Colonic mucosa (tissue), 4 donors: ENCODE data around the gene LRRC18. TPM values are rescaled to one million over a fixed set of nuclear protein-coding genes. Genes with fewer than 3 reads are reported as not detected.

Experiments used
- DNase-seq: peaks from one replicate; pipeline ENCODE4 v3.0.0-alpha.2; 2020
- H3K27ac ChIP-seq: fragments of 200-600 bp; one replicate; pipeline ENCODE4 v1.8.0; 2021
- H3K27me3 ChIP-seq: fragments of 200-600 bp; one replicate; pipeline ENCODE4 v1.8.0; 2021
- H3K36me3 ChIP-seq: fragments of 200-600 bp; one replicate; pipeline ENCODE4 v1.8.0; 2021
- H3K4me1 ChIP-seq: fragments of 200-600 bp; one replicate; pipeline ENCODE4 v1.8.0; 2021; ENCODE audit warnings: mild to moderate bottlenecking
- H3K4me3 ChIP-seq: fragments of 200-600 bp; one replicate; pipeline ENCODE4 v1.8.0; 2021
- H3K9ac ChIP-seq, 2 donors: one replicate each; pipeline ENCODE4 v1.7.0; 2013; ENCODE audit warnings: control low read depth in 2 of 2, low read depth in 2 of 2, low read length in 2 of 2
- H3K9me3 ChIP-seq: fragments of 200-600 bp; one replicate; pipeline ENCODE4 v1.8.0; 2021
- CTCF ChIP-seq: fragments of 200-600 bp; IDR thresholded peaks from one replicate; pipeline ENCODE4 v1.8.0; 2022; ENCODE audit warnings: antibody characterized with exemption, mild to moderate bottlenecking
- intact Hi-C: fragments of 100-400 bp; cut with DNase I; formaldehyde crosslinking; loops from one replicate; pipeline ENCODE4 v1.14.1; 2022
- total RNA-seq, 2 donors: library from RNA; stranded (reverse); fragmentation: NEBNext Ultra II Directional in 1 of 2; extraction: Animal tissue kit (Norgen Biotek cat#: 25700) in 1 of 2; gene quantifications; one replicate each; pipeline ENCODE4 v1.2.1, GENCODE V29; 2021
- donor health status: healthy.
- donor health status: DM: no; HTN: no; CAD: no.
- donor health status: DM: no; HTN: no; CAD: no.

Gene LRRC18
- total RNA-seq, 2 donors from 2014 or later: not detected

GRCh38 chr10:48940958-48941357 lies 1.3 kb upstream of the LRRC18 start:
- H3K27me3 ChIP-seq: no peaks in the 10 kb centered on the region
- H3K27ac ChIP-seq: no peak overlapping the region
- H3K4me3 ChIP-seq: no peak overlapping the region
- H3K36me3 ChIP-seq: no peaks in the 10 kb centered on the region
- intact Hi-C loops: no loop called here
- H3K9ac ChIP-seq: no peak overlapping the region
- H3K9me3 ChIP-seq: no peaks in the 10 kb centered on the region
- TF ChIP-seq CTCF: no peak
- DNase-seq: no peak
- no peaks in the 10 kb centered on the region for H3K4me1 ChIP-seq

- no peaks in the 10 kb centered on the region for H3K36me3 ChIP-seq
- no peak for TF ChIP-seq CTCF
- no peak for DNase-seq
- intact Hi-C loops: no loop called here
- no peaks in the 10 kb centered on the region for H3K4me1 ChIP-seq
- no peak overlapping the region for H3K4me3 ChIP-seq
- no peaks in the 10 kb centered on the region for H3K27me3 ChIP-seq
- no peaks in the 10 kb centered on the region for H3K9me3 ChIP-seq
- no peak overlapping the region for H3K27ac ChIP-seq
- no peak overlapping the region for H3K9ac ChIP-seq
These were observed 732 bp upstream of the LRRC18 start for GRCh38 chr10:48940372-48940771.

- intact Hi-C loops: no loop called here
- Histone ChIP-seq H3K9ac (no peak overlapping the region), H3K27ac (no peak overlapping the region), H3K27me3 (no peaks in the 10 kb centered on the region), H3K9me3 (no peaks in the 10 kb centered on the region), H3K4me1 (no peaks in the 10 kb centered on the region), H3K36me3 (no peaks in the 10 kb centered on the region), H3K4me3 (no peak overlapping the region)
- TF ChIP-seq CTCF: no peak
- no peak for DNase-seq
These were observed 577 bp downstream of the LRRC18 start for GRCh38 chr10:48938990-48939536.

- H3K4me3 ChIP-seq: no peak overlapping the region
- DNase-seq: no peak
- TF ChIP-seq CTCF: no peak
- no peaks in the 10 kb centered on the region for H3K27me3 ChIP-seq
- no peak overlapping the region for H3K9ac ChIP-seq
- no peaks in the 10 kb centered on the region for H3K36me3 ChIP-seq
- intact Hi-C loops: no loop called here
- no peaks in the 10 kb centered on the region for H3K9me3 ChIP-seq
- no peaks in the 10 kb centered on the region for H3K4me1 ChIP-seq
- H3K27ac ChIP-seq: no peak overlapping the region
These were observed 1.4 kb downstream of the LRRC18 start for GRCh38 chr10:48938281-48938680.

GRCh38 chr10:48937796-48938195 lies 1.8 kb downstream of the LRRC18 start:
- Histone ChIP-seq H3K9ac (no peak overlapping the region), H3K4me1 (no peaks in the 10 kb centered on the region), H3K36me3 (no peaks in the 10 kb centered on the region), H3K4me3 (no peak overlapping the region), H3K27ac (no peak overlapping the region), H3K27me3 (no peaks in the 10 kb centered on the region), H3K9me3 (no peaks in the 10 kb centered on the region)
- intact Hi-C loops: no loop called here
- TF ChIP-seq CTCF: no peak
- DNase-seq: no peak

- DNase-seq: no peak
- H3K27ac ChIP-seq: no peak overlapping the region
These were observed 4.1 kb downstream of the LRRC18 start for GRCh38 chr10:48935577-48935976.

More at GRCh38 chr10:48935577-48935976, 4.1 kb downstream of the LRRC18 start:
- intact Hi-C loops: no loop called here
- H3K9ac ChIP-seq: no peak overlapping the region
- no peak for TF ChIP-seq CTCF
- H3K9me3 ChIP-seq: no peaks in the 10 kb centered on the region
- H3K36me3 ChIP-seq: no peaks in the 10 kb centered on the region
- H3K4me3 ChIP-seq: no peak overlapping the region
- H3K4me1 ChIP-seq: no peaks in the 10 kb centered on the region
- no peaks in the 10 kb centered on the region for H3K27me3 ChIP-seq
